ENCODE results near the gene KCNK10.

DNA sequence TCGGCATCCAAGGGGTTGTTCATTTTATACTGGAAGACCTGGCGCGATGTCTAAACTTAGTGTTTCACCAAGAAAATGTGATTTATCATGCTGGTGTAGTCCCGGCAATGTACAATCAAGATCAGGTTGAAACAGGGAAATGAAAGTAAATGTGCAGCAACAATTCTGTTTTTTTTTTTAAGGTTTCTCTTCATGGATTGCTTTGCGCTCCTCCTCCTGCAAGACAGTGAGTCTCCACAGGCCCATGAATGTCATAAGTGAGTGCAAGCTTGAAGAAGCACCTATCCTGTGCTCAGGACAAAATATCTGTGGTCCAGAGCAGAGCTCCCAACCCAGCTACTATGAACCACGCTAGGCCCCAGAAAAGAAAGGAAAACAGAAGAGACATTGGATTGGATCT, 143.4 kb downstream of the KCNK10 start:
- TF ChIP-seq ZSCAN16 (tag by site-specific recombination; IDR thresholded peaks at IDR 0.05): no peak
- no peak for TF ChIP-seq ZNF23 (tag by site-specific recombination; IDR thresholded peaks at IDR 0.05; ENCODE audit: borderline replicate concordance)
- TF ChIP-seq REPIN1 (tag by site-specific recombination; IDR thresholded peaks at IDR 0.05; ENCODE audit: low read depth): no peak
- TF ChIP-seq SP2 (tag by site-specific recombination; IDR thresholded peaks at IDR 0.05): no peak
- no peak for TF ChIP-seq ZSCAN30 (tag by site-specific recombination; IDR thresholded peaks at IDR 0.05)
- TF ChIP-seq, protein P1, sequence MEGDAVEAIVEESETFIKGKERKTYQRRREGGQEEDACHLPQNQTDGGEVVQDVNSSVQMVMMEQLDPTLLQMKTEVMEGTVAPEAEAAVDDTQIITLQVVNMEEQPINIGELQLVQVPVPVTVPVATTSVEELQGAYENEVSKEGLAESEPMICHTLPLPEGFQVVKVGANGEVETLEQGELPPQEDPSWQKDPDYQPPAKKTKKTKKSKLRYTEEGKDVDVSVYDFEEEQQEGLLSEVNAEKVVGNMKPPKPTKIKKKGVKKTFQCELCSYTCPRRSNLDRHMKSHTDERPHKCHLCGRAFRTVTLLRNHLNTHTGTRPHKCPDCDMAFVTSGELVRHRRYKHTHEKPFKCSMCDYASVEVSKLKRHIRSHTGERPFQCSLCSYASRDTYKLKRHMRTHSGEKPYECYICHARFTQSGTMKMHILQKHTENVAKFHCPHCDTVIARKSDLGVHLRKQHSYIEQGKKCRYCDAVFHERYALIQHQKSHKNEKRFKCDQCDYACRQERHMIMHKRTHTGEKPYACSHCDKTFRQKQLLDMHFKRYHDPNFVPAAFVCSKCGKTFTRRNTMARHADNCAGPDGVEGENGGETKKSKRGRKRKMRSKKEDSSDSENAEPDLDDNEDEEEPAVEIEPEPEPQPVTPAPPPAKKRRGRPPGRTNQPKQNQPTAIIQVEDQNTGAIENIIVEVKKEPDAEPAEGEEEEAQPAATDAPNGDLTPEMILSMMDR (tag by site-specific recombination; IDR thresholded peaks at IDR 0.05): no peak
- TF ChIP-seq ZBTB17 (tag by site-specific recombination; IDR thresholded peaks at IDR 0.05): no peak

All from HEK293 (cell line).